GM11168 (cell line): Measurements from ENCODE around the gene ZNF385B.
"Not testable (repeated sequence)": the region's sequence is repeated elsewhere in the genome, so short reads cannot be mapped to it uniquely, and the experiment has no call there.

ENCODE experiments used
- in situ Hi-C: fragments of 300-500 bp; cut with MboI; formaldehyde crosslinking; loops from one replicate; pipeline ENCODE4 v1.12.0; 2022; ENCODE audit warnings: low sequenced_read_pairs; ENCODE audit not compliant: unreplicated experiment

ZNF385B gene

DNA sequence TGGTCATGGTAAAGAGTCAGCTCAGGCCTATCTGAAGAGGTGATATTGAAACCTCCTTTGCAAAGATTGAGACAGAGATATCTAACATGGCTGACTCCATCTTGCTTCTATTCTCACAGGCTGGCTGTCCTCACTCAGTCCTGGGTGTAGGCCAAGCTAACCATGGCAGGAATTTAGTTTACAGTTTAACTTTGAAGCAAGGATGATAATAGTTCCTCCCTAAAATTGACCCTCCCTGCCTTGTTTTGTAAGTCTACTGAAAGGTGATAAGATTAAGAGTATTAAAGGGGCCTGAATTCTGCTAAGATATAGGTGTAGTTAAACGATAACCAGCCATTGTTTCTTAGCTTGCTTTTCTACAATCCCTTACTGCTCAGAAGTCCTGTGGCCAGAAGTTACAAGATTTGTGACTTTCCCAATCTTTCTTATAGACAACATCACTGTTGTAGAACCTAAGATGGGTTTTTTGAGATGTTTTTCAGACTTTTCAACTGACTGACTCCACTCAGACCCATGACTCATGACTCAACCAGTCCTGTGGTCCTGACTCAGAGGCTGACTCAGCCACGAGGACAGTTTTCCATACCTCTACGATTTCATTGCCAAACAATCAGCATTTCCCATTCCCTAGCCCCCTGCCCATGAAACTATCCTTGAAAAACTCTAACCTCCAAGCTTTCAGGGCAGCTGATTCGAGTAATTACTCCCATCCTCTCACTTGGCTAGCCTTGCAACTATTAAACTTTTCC lies 401.1 kb downstream of the ZNF385B start:
- in situ Hi-C loops: no loop called here

DNA sequence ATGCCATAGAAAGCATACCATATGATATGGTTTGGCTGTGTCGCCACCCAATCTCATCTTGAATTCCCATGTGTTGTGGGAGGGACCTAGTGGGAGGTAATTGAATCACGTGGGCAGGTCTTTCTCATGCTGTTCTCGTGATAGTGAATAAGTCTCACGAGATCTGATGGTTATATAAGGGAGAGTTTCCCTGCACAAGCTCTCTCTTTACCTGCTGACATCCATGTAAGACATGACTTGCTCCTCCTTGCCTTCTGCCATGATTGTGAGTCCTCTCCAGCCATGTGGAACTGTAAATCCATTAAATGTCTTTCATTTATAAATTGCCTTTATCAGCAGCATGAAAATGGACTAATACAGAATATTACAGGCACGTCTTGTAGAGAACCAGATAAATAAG lies 403.3 kb downstream of the ZNF385B start:
- in situ Hi-C loops: not testable (repeated sequence)

DNA sequence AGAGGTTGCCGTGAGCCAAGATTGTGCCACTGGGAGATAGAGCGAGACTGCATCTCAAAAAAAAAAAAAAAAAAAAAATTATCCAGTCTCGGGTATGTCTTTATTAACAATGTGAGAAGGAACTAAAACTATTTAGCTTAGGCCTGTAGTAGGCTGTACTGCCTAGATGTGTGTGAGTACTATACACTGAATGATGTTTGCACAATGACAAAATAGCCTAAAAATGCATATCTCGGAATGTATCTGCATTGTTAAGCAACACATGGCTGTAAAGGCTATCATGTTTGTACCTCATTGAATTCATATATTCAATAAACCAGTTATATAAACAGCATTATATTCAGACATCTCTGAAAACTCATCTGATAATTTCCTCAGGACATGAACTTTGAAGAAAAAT lies 405.6 kb downstream of the ZNF385B start:
- in situ Hi-C loops: no loop called here

DNA sequence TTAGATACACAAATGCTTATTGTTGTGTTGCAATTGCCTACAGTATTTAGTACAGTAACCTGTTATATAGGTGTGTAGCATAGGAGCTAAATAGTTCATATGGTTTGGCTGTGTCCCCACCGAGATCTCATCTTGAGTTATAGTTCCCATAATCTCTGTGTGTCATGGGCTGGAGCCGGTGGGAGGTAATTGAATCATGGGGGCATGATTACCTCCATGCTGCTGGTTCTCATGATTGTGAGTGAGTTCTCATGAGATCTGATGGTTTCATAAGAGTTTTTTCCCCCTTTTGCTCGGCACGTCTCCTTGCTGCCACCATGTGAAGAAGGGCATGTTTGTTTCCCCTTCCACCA lies 406.3 kb downstream of the ZNF385B start:
- in situ Hi-C loops: no loop called here

DNA sequence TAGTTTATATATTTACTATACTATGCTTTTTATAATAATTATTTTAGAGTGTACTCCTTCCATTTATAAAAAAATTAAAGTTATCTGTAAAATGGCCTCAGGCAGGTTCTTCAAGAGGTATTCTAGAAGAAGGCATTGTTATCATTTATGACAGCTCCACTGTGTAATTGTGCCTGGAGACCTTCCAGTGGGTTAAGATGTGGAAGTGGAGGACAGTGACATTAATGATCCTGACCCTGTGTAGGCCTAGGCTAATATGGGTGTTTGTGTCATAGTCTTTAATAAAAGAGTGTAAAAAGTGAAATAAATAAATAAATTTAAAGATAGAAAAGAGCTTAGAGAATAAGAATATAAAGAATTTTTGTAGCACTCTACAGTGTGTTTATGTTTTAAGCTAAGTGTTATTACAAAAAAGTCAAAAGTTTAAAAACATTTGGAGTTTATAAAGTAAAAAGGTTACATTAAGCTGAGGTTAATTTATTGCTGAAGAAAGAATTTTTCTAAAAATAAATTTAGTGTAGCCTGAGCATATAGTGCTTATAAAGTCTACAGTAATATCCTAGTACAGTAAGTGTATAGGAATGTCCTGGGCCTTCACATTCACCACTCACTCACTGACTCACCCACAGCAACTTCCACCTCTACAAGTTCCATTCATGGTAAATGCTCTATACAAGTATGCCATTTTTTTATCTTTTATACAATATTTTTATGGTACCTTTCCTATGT lies 406.8 kb downstream of the ZNF385B start:
- in situ Hi-C loops: no loop called here

DNA sequence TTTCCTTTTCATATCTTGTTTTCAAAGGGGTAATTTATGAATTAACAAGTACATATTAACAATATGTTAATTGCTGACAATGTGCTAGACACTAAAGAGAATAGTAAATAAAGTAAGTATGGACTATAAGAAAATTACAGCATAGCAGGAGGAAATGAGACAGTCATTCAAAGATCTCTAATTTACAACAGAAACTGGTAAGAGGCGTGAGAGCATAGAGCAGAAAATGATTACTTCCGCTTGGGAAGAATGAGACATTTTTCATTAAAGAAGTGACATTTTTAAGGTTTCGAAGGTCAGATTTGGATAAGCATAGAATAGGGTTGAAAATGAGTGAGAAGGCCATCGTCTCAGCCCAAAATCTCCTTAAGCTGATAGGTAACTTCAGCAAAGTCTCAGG lies 412.4 kb downstream of the ZNF385B start:
- in situ Hi-C loops: no loop called here

DNA sequence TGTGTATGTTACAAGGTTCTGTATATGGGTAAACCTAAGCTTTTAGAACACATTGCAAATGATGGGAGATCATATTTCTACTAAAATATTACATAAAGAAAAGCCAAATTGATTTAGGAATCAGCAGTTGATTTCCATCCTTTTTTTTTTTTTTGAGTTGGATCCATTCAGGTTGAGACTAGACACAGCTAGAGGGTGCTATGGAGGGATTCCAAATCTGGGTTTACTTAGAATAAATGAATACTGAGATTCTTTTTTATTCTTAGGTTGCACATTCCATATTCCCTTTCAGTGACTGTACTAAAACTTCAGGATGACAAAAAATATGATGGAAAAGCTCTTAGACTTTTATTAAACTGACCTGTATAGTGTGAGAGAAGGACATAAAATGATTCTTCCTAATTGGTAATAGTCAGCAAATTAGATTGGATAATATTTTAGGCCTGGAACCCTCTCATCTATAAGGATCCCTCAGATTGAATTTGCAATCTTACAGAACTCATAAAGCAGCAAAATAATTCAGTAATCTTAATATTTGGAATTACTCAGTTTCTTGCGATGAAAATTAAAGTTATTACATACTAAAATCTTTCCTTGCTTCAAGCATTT lies 413.5 kb downstream of the ZNF385B start:
- in situ Hi-C loops: no loop called here

DNA sequence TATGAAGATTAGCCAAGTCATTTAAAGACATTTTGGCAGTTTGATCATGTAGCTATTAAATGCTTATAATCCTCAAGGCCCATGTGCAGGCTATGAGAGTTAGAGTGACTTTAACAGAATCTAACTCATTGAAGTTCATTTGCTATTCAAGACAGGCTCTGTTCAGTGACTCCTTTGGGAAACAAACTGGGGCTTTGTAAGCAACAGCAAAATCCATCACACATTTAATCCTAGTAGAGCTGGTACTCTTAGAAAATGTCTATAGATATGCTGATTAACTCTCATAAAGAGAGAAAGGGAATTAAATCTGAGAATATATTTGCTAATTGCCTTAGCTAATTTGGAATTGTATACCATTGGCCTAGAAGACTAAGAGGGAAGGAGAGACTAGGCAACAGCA lies 414.0 kb downstream of the ZNF385B start:
- in situ Hi-C loops: no loop called here

DNA sequence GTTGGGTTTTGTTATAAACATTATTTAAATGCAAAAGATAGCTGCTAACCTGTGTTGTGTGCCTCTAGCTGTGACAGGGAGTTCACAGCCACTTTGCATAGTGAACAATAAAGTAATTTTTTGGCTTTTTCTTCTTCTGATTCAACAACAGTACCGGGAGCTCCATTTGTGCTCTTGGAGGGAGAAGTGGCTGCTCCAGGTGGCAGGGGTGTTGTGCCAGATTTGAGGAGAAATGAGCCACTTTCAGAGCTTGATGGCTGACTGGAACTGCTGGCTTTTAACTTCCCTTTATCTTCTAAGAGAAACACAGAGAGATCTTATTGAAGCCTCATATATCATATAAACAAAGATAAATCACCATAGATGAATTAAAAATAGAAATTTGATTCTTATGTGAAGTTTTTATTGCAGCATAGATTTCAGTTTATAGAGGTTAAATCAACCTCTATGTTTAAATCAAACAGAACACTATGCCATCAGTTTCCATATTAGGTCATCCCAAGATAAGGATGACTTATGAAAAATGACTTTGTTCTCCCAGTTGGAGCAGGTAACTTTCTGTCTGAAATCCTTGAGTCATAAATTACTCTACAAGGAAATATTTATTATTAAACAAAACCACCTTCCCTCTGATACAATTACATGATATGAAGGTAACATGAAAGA lies 414.8 kb downstream of the ZNF385B start:
- in situ Hi-C loops: no loop called here

DNA sequence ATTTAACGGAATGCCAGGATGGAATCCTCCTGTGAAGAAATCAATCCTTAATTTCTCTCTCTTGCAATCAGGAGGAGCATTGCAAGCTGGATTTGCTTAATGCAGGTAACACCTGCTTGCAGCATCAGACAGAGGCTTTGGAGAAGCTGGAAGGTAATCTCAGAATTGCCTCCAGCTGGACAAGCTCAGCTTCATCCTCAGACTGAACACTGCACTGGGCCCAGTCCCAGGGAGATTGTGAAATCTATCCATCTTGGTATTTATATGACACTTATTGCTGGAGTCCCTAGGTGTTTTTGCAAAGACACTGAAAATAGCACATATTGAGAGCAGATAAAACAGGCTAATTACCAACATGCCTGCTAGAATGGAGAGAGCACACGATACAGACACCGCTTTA lies 417.4 kb downstream of the ZNF385B start:
- in situ Hi-C loops: no loop called here

DNA sequence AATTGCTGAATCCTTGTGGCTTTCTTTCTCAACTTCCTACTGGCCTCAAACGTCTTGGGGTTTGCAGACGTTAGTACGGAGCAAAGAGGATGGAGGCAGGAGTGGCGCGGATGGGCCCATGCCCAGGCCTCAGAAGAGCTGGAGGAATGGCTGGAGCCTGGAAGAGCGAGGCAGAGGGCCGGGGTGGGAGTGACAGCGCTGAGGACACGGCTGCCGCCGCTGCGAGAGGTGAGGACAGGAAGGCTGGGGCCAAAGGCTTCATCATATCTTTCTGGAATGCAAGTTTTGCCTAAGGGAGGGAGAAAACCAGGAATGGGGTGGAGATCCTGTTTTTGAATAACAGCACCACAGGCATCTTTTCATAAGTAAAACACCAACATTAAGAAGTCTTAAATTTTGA lies 418.2 kb downstream of the ZNF385B start:
- in situ Hi-C loops: no loop called here

DNA sequence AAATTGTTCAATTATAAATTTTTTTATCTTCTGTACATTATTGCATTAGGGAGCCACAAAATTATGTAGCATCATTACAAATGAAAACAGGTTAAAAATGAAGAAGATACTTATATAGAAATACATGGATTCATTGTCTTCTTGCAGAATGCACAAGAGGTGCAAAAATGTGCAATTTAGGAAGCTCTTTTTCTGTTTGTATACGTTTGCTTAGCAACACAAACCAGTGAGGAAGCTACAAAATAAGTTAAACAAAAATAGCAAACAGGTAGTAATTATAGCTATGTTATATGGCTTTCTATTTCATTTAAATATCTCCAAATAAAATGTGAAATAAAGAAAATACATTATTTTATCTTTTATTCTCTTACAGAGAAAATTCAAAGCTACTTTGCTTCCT lies 419.2 kb downstream of the ZNF385B start:
- in situ Hi-C loops: no loop called here

DNA sequence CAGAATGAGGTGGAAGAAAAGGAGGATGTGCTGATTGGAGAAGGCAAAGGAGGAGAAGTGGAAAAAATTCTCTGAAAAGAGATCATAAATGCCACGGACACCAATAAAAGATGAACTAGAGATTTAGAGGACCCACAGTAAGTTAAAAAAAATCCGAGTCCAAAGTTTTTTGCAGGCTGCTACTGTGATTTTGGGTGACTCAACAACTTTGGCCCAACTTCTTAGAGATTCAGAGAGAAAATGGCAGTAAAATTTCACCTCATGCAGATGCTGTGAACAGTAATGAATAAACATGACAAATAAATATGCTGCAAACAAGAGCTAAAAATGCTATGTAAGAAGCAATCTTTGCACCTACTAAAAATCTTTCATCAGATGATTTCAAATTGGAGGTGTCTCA lies 419.9 kb downstream of the ZNF385B start:
- in situ Hi-C loops: no loop called here

DNA sequence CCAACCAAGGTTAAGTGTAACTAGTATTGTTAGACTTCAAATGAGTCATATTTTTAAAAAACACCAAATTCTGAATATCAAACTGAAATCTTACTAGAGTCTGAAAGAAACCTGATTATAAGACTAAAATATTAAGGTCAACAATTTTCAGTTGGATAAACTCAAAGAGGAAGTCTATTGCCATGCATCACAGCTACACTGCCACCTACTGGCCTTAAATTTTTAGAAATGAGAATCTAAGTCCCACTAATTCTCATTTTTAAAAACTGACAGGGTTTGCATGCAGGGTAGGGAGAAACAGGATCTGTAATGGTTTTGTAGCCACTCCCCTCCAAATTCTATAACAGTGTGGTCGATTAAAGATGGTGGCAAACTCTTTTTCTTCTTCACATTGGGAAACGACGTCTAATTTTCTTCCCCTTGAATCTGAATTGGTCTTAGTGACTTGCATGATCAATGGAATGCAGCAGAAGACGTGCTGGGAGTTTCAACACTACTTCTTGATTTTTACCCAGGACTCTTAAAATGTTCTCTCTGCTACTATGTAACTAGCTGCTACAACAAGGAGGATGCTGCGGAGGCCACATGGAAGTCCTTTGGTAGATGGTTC lies 420.7 kb downstream of the ZNF385B start:
- in situ Hi-C loops: no loop called here

DNA sequence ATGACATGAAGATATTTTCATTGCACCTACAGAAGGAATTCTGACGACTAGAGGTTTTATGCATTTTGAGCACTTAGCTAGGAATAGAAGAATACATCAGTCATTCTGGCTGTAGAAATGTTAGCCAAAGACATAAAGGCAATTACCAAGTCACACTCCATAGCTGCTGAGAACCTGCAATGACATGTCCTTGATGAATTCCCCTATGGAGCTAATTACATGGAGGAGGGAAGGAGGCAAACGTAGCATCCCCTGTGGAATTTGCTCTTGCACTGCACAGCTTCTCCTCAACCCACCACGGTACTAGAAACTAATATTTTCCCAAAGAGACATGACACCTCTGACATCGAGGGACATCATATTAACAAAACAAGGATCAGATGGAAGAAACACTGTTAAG lies 422.8 kb downstream of the ZNF385B start:
- in situ Hi-C loops: no loop called here

DNA sequence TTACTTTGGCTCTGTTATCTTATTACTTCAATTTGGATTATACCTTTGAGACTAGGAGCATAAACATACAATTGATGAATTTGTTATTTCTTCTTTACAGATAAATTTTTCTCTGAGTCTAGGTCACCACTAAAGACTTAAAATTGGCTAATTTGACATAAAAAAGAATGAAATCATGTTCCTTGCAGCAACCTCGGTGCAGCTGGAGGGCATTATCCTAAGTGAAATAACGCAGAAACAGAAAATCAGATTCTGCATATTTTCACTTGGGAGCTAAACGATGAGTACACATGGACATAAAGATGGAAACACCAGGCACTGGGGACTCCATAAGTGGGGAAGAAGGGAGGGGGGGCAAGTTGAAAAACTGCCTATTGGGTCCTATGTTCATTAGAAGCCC lies 424.0 kb downstream of the ZNF385B start:
- in situ Hi-C loops: no loop called here

DNA sequence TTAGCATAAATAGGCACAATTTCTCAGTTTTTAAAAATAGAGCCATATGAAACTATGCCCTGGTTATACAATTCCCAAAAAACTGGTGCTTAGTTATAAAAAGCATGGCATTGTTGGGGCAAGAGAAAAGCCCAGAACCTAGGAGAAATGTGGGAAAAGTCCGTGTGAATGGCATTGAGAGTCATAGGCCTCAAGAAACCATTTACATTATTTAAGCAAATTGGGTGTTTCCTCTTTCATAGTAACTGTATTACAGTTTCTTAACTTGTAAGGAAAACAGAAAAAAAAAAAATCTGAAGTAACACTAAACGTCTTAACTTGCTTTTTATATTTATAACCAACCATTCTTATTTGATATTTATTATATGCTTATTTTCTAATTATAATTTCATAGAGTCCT lies 425.8 kb downstream of the ZNF385B start:
- in situ Hi-C loops: no loop called here

DNA sequence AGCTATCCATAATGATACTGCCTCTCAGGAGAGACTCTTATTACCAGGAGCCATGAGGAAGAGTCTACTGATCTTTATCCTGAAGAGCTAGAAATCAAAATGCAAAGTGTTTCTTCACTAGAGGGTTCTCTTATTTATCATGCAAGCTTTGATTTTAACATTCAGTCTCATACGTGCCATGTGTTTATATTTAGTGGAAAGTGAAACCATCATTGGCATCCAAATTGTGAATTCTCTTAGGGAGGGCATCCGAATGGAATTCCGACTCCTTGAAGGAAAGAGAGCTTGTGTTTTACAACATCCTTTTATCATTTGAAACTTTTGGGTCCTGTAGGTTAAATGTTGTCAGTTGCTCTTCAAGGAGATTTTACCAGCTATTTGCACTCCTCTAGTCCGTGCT lies 426.4 kb downstream of the ZNF385B start:
- in situ Hi-C loops: no loop called here

DNA sequence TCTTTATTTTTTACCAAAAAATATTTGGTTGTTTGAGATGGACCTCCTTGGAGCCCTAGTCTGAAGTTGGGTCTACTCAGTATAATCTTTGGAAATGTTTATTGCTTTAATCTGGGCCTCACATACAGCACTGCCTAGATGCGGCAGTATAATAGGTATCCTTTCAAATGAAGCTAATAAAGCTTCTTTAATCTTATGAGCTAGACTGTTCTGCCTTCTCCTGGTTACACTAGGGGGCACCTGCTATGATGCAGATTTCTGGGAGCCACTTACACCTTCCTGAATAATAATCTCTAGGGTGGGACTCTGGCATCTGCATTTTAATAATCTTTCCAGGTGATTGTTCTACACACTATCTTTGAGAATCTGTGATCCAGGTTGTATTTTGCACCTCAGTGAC lies 427.1 kb downstream of the ZNF385B start:
- in situ Hi-C loops: no loop called here

DNA sequence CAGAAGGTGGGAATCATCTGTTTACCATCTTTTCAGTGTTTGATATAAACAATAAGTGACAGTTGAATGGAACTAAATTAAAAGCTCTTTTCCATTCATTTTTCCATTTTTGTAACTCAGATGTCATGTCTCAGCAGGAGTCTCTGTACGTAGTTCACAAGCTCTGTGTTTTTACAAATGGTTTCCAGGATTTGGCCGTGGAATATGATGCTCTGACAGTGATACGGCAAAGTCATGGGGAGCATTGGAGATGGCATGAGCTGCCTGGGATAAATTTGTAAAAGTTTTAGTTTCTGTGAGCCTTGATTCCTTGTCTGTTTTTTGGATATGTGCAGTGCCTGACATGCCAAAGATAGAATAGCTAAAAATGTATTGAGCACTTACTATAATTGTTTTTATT lies 428.7 kb downstream of the ZNF385B start:
- in situ Hi-C loops: no loop called here

DNA sequence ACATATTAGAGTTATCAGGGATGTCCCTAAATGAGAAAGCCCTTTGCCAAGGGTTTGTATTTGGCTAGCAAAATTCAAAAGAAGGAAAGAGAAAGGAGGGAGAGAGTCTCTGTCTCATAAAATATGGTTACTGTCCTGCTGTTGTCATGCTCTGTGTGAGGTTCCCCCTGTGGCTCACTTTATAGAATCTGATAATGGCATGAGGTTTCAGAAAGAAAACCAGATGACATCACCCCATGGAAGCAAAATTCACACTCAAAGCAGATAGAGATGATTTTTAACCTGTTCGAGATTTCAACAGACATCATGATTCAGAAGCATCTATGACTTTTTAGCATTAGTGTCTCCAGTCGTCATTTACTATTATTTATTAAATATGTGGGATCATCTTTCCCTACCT lies 431.8 kb downstream of the ZNF385B start:
- in situ Hi-C loops: no loop called here
